ENCODE results near the gene GPC1. TPM values are rescaled to one million over a fixed set of nuclear protein-coding genes. Genes with fewer than 3 reads are reported as not detected.

The GPC1 gene
- total RNA-seq, 1 donor from 2014 or later, result 4.5 TPM

- no peak for DNase-seq (ENCODE audit: low spot score)
- H3K36me3 Mint-ChIP-seq (ENCODE audit: low read depth, unreplicated experiment), result no peaks in the 10 kb centered on the region
Observed at GRCh38 chr2:240502430-240503121, 67.1 kb downstream of the GPC1 start.

GRCh38 chr2:240503375-240503774 is 67.9 kb downstream of the GPC1 start:
- Mint-ChIP-seq H3K27ac (ENCODE audit: unreplicated experiment) (no peak overlapping the region), H3K9me3 (ENCODE audit: unreplicated experiment) (no peaks in the 10 kb centered on the region), H3K36me3 (ENCODE audit: low read depth, unreplicated experiment) (no peaks in the 10 kb centered on the region), H3K27me3 (ENCODE audit: unreplicated experiment) (peaks cover 4% of the 10 kb centered on the region), H3K4me1 (ENCODE audit: unreplicated experiment) (no peaks in the 10 kb centered on the region), H3K4me3 (ENCODE audit: unreplicated experiment) (no peak overlapping the region)
- no peak for DNase-seq (ENCODE audit: low spot score)
- no peak for TF ChIP-seq CTCF (IDR thresholded peaks at IDR 0.05; ENCODE audit: unreplicated experiment)

More at GRCh38 chr2:240502430-240503121, 67.1 kb downstream of the GPC1 start:
- H3K9me3 Mint-ChIP-seq (ENCODE audit: unreplicated experiment), result no peaks in the 10 kb centered on the region
- H3K27ac Mint-ChIP-seq (ENCODE audit: unreplicated experiment), result no peak overlapping the region
- TF ChIP-seq CTCF (IDR thresholded peaks at IDR 0.05; ENCODE audit: unreplicated experiment), result no peak
- H3K4me3 Mint-ChIP-seq (ENCODE audit: unreplicated experiment), result no peak overlapping the region
- H3K4me1 Mint-ChIP-seq (ENCODE audit: unreplicated experiment), result no peaks in the 10 kb centered on the region
- H3K27me3 Mint-ChIP-seq (ENCODE audit: unreplicated experiment), result peaks cover 4% of the 10 kb centered on the region

- H3K9me3 Mint-ChIP-seq (ENCODE audit: unreplicated experiment), result no peaks in the 10 kb centered on the region
- H3K36me3 Mint-ChIP-seq (ENCODE audit: low read depth, unreplicated experiment), result no peaks in the 10 kb centered on the region
- H3K27ac Mint-ChIP-seq (ENCODE audit: unreplicated experiment), result no peak overlapping the region
- no peaks in the 10 kb centered on the region for H3K4me1 Mint-ChIP-seq (ENCODE audit: unreplicated experiment)
- DNase-seq (ENCODE audit: low spot score), result no peak
- no peak for TF ChIP-seq CTCF (IDR thresholded peaks at IDR 0.05; ENCODE audit: unreplicated experiment)
- no peak overlapping the region for H3K4me3 Mint-ChIP-seq (ENCODE audit: unreplicated experiment)
- peaks cover 3% of the 10 kb centered on the region for H3K27me3 Mint-ChIP-seq (ENCODE audit: unreplicated experiment)
Observed at GRCh38 chr2:240503848-240504247, 68.4 kb downstream of the GPC1 start.

- no peak for TF ChIP-seq CTCF (IDR thresholded peaks at IDR 0.05; ENCODE audit: unreplicated experiment)
- Mint-ChIP-seq H3K27me3 (ENCODE audit: unreplicated experiment) (peaks cover 2% of the 10 kb centered on the region), H3K4me1 (ENCODE audit: unreplicated experiment) (no peaks in the 10 kb centered on the region), H3K36me3 (ENCODE audit: low read depth, unreplicated experiment) (no peaks in the 10 kb centered on the region), H3K4me3 (ENCODE audit: unreplicated experiment) (no peak overlapping the region), H3K9me3 (ENCODE audit: unreplicated experiment) (no peaks in the 10 kb centered on the region), H3K27ac (ENCODE audit: unreplicated experiment) (no peak overlapping the region)
- DNase-seq (ENCODE audit: low spot score), result no peak
Observed at GRCh38 chr2:240505910-240506309, 70.4 kb downstream of the GPC1 start.

GRCh38 chr2:240506406-240507059 is 71.1 kb downstream of the GPC1 start:
- no peak for DNase-seq (ENCODE audit: low spot score)
- Mint-ChIP-seq H3K4me1 (ENCODE audit: unreplicated experiment) (no peaks in the 10 kb centered on the region), H3K4me3 (ENCODE audit: unreplicated experiment) (no peak overlapping the region), H3K27ac (ENCODE audit: unreplicated experiment) (no peak overlapping the region), H3K27me3 (ENCODE audit: unreplicated experiment) (peaks cover 2% of the 10 kb centered on the region), H3K36me3 (ENCODE audit: low read depth, unreplicated experiment) (no peaks in the 10 kb centered on the region), H3K9me3 (ENCODE audit: unreplicated experiment) (no peaks in the 10 kb centered on the region)
- no peak for TF ChIP-seq CTCF (IDR thresholded peaks at IDR 0.05; ENCODE audit: unreplicated experiment)
